ENCODE data around the gene MIGA2.
"Not testable (repeated sequence)": the region's sequence is repeated elsewhere in the genome, so short reads cannot be mapped to it uniquely, and the experiment has no call there.

MIGA2 gene

DNA sequence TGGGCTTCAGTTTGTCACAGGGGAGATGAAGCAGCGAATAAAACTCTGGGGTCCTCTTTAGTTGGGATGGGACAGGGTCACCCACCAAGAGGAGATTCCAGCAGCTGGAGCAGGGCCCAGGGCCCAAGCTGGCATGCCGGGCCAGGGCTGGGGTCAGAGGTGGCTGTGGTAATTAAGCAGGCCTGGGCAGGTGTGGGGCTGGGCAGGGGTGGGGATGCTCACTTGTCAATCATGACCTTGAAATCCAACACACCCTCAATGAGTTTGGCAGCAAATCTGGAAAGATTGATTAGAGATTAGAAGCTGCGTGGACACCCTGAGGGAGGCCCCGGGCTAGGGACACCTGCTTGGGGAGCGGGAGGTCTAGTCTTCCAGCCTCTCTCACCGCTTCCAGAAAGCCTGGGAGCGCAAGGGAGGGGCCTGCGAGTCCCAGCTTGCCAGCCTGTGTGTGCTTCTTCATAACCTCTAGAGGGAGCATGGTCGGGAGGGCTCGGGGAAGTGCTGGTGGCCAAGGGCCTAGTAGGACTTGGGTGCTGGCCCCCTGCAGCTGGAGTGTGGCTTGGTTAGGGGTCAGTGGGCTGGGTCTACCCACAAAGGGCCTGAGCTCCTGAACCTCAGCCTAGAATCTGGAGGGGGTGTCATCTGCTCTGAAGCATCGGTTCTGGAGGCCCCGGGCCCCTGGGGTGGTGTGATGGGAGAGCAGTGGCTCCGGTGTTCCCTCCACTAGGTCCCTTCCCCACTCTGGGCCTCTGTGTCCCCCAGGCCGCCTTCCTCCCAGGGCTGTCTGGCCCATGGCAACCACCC lies 66.6 kb downstream of the MIGA2 start:
- DNase-seq, result peak in 1 of 2 experiments; percentile 41

- DNase-seq, result no peak
Observed at GRCh38 chr9:129103595-129103965, 67.2 kb downstream of the MIGA2 start.

DNA sequence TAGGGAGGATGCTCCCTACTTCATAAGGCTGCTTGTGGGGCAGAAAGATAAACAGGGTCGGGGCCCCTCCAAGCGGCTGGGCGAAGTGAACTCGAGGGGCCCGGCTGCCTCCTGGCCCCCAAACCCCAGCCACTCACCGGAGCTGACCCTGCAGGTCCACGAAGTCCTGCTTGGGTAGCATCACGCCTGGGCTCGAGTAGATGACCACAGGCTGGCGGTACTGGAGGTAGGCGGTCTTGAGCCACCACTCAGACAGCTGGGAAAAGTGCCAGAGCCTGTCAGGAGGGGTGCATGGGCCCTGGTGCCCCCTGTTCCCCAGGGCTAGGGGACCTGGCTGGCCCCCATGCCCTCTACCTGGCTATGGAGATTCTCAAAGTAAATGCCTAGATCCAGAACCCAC lies 67.6 kb downstream of the MIGA2 start:
- DNase-seq, result no peak

DNA sequence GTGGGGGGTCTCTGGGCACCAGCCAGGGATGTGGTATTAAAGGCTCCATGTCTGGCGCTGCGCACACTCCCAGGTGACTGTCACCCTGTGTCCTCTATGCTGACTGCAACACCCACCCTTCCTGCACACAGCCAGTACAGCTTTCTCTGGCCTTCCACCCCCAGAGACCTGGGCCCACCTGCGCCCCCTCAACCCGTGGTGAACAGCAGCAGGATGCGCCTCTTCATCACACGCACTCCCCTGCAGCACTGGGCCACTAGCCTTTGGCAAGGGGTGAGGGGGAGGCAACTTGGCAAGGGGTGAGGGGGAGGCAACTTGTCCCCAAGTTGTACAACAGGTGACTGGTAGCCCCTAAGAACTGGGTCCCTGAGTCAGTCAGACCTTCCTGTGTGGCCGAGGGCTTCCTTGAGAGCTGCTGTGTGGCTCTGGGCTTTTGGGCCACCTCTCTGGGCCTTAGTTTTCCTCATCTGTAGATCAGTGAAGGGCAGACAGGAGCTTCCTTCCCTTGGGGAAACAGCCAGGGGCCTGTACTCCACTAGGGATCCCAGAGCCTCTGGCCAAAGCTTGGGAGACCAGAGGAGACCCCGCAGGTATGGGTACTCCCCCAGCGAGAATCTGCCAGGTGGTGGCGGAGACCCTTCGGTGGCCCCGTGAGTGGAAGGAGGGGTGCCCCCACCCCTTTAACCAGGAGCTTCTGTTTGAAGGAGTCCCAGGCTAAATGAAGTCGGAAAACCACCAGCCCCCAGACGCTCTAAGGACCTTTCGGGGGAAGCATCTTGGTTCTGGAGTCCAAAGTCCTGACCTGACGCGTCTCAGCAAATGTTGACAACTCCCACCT lies 69.7 kb downstream of the MIGA2 start:
- no peak for DNase-seq

DNA sequence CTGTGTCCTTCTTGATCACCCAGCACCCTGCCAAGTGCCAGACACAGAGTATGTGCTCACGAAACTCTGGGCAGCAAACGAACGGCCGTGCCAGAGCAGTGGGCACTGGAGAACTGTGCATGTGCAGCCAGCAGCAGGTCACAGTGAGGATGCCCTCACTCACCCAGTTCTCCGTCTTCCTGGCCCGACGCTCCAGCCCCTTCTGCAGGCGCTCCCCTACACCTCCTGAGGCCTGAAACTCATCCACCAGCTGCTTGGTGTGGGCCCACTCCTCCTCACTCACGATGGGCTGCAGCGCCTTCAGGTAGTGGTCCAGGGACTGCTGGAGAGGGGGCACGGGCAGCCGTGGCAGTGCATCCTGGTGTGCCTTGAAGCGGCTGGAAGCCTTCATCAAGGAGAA lies 71.2 kb downstream of the MIGA2 start:
- DNase-seq, result no peak

DNA sequence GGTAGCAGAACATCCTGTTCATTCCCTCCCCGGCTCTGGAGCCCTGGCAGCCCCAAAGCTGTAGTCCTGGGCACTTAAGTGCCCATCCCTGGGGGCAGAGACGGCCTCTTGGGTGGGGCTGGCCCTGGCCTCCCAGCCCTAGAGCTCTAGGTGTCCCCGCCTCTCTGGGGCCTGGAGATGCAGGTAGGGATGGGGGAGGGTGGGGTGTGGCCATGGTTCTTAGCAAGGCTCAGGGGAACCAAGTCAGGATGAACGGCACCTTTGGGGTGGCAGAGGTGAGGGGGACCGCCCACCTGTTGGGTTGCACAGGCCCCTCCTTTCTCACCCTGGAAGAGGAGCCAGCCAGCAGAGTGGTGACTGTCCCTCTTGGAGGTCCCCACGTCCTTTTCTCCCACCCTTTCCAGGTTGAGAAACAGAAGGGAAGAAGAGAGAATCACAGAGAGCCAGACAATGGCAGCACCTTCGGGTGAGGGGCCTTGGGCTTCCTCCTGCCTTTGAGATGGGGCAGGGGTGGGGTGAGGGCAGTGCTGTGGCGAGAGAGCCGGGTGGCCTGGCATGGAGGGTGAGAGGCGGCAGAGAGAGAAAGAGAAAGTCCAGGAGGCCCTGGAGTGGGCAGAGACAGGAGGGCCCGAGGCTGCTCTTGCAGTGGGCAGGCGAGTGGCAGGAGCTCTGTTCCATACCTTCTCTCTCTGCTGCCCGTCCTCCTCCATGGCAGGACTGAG lies 71.8 kb downstream of the MIGA2 start:
- DNase-seq, result no peak

DNA sequence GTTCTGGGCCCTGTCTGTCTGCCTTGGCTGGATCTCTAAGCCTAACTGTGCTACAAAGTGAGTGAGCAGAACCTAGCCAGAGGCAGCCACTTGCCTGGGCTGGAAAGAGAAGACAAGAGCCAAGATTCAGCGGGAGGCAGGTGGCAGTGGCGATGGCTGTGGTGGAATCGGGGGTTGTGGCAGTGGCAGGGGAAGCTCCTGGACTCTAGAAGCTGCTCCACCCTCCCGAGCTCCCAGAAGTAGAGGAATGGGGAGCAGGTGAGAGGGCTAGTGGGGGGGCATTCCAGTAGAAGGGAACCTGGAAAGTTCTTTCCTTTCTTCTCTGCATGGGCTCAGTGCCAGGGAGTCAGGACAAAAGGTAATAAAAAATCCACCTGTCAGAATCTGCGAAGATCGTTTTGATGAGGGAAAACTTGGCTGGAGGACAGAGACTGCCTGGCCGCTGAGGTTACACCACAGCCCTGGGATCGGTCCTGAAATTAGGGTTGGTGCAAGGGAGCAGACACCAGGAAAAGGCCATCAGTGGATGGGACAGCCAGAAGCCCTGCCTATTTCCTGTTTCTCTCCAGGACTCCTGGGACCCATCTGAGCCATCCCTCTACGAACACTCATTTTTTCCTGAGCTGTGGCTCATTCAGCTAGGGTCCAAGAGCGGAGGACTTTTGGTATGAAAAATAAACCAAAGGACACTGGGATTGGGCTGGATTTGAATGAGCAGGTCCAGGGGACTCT lies 72.5 kb downstream of the MIGA2 start:
- DNase-seq, result no peak

GRCh38 chr9:129109537-129109903 lies 73.1 kb downstream of the MIGA2 start:
- no peak for DNase-seq

GRCh38 chr9:129109952-129110739 lies 73.7 kb downstream of the MIGA2 start:
- peak in 1 of 2 experiments; percentile 25 for DNase-seq

- peak; percentile 74 to 93 for DNase-seq
Observed at GRCh38 chr9:129110740-129111527, 74.5 kb downstream of the MIGA2 start, which contains the start of the genes CRAT and PTPA. CRAT (minus strand) TSS chr9:129110793; CDS start chr9:129110509, 284 bp downstream. PTPA (plus strand) TSS chr9:129111415; CDS start chr9:129111601, 186 bp downstream.

GRCh38 chr9:129111528-129112151 lies 75.2 kb downstream of the MIGA2 start:
- DNase-seq, result peak in 1 of 2 experiments; percentile 36

DNA sequence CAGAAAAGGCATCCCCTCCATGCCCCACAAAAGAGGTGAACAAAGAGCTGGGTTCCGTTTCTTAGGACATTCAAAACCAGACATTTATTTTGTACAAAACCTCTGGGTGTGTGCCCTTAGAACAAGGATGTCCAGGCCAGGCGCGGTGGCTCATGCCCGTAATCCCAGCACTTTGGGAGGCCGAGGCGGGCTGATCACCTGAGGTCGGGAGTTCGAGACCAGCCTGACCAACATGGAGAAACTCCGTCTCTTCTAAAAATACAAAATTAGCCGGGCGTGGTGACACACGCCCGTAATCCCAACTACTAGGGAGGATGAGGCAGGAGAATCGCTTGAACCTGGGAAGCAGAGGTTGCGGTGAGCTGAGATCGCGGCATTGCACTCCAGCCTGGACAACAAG lies 76.1 kb downstream of the MIGA2 start:
- not testable (repeated sequence) for DNase-seq

DNA sequence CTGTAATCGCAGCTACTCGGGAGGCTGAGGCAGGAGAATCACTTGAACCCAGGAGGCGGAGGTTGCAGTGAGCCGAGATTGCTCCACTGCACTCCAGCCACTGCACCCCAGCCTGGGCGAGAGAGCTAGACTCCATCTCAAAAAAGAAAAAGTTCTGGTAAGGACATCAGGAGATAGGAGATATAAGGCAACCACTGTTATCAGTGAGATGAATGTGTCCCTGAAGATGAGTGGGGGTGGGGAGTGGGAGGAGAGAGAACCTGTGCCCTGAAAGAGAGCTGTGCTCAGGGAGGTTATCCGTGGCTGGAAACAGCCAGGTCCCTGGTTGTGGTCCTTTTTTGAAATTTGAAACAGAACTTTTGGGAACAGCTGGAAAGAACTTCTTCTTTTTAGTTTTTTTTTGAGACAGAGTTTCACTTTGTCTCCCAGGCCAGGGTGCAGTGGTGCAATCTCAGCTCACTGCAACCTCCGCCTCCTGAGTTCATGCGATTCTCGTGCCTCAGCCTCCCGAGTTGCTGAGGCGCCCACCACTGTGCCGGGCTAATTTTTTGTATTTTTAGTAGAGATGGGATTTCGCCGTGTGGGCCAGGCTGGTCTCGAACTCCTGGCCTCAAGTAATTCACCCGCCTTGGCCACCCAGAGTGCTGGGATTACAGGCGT lies 77.3 kb downstream of the MIGA2 start:
- no peak for DNase-seq

DNA sequence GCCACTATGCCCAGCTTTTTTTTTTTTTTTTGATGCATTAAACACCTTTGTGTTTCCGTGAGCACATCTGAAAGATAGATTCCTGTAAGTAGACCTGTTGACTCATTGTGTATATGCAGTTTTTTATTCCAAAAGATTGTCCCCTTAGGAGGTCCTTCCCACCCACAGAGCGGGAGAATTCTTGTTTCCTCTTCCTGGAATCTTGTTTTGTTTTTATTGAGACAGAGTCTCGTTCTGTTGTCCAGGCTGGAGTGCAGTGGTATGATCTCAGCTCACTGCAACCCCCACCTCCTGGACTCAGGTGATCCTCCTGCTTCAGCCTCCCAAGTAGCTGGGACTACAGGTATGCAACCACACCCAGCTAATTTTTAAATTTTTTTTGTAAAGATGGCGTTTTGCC lies 82.4 kb downstream of the MIGA2 start:
- no peak for DNase-seq

GRCh38 chr9:129121483-129121882 lies 85.1 kb downstream of the MIGA2 start:
- no peak for DNase-seq

Measured in SW 1271 (cell line).